WTC11 (cell line): ENCODE data around the gene VCAN.

Experiments
- CREM ChIP-seq: sonication (generic); formaldehyde crosslinking; IDR thresholded peaks from 2 replicates; pipeline ENCODE4 v1.8.1; 2022; ENCODE audit warnings: mild to moderate bottlenecking, missing genetic modification reagents, moderate library complexity
- E2F5 ChIP-seq: sonication (generic); formaldehyde crosslinking; IDR thresholded peaks from 2 replicates; pipeline ENCODE4 v1.8.1; 2022; ENCODE audit warnings: mild to moderate bottlenecking, moderate library complexity, missing genetic modification reagents
- FOXP1 ChIP-seq: sonication (generic); formaldehyde crosslinking; IDR thresholded peaks from 2 replicates; pipeline ENCODE4 v1.8.0; 2022; ENCODE audit warnings: missing genetic modification reagents, mild to moderate bottlenecking, moderate library complexity, borderline replicate concordance
- JUN ChIP-seq: sonication (generic); formaldehyde crosslinking; IDR thresholded peaks from 2 replicates; pipeline ENCODE4 v1.8.0; 2023; ENCODE audit warnings: mild to moderate bottlenecking, missing genetic modification reagents
- KAT7 ChIP-seq: sonication (generic); formaldehyde crosslinking; IDR thresholded peaks from 2 replicates; pipeline ENCODE4 v1.8.1; 2023; ENCODE audit warnings: missing genetic modification reagents, mild to moderate bottlenecking, borderline replicate concordance
- MXD4 ChIP-seq: fragments of 250-450 bp; sonication (Bioruptor Pico); IDR thresholded peaks from 2 replicates; pipeline ENCODE4 v1.8.0; 2021; ENCODE audit warnings: mild to moderate bottlenecking, moderate library complexity, borderline replicate concordance
- RELA ChIP-seq: sonication (generic); formaldehyde crosslinking; IDR thresholded peaks from 2 replicates; pipeline ENCODE4 v1.8.1; 2022; ENCODE audit warnings: missing genetic modification reagents, mild to moderate bottlenecking, borderline replicate concordance
- SP1 ChIP-seq: sonication (generic); formaldehyde crosslinking; conservative IDR thresholded peaks from 2 replicates; pipeline ENCODE4 v1.8.1; 2022; ENCODE audit warnings: missing genetic modification reagents
- TP53 ChIP-seq: sonication (generic); formaldehyde crosslinking; IDR thresholded peaks from 2 replicates; pipeline ENCODE4 v1.8.1; 2023; ENCODE audit warnings: mild to moderate bottlenecking, missing genetic modification reagents
- ZNF121 ChIP-seq: sonication (generic); formaldehyde crosslinking; IDR thresholded peaks from 2 replicates; pipeline ENCODE4 v1.8.0; 2023; ENCODE audit warnings: missing genetic modification reagents
- ZNF416 ChIP-seq: fragments of 250-450 bp; sonication (Bioruptor Pico); IDR thresholded peaks from 2 replicates; pipeline ENCODE4 v1.9.0; 2021; ENCODE audit warnings: mild to moderate bottlenecking, inconsistent platforms
- TF ChIP-seq, protein P1 (sequence below): fragments of 200-600 bp; IDR thresholded peaks from 2 replicates; pipeline ENCODE4 v1.8.0; 2022; ENCODE audit warnings: antibody characterized with exemption
- TF ChIP-seq, protein P2 (sequence below): sonication (generic); formaldehyde crosslinking; IDR thresholded peaks from 2 replicates; pipeline ENCODE4 v1.8.1; 2023; ENCODE audit warnings: mild to moderate bottlenecking, moderate library complexity, missing genetic modification reagents

DNA sequence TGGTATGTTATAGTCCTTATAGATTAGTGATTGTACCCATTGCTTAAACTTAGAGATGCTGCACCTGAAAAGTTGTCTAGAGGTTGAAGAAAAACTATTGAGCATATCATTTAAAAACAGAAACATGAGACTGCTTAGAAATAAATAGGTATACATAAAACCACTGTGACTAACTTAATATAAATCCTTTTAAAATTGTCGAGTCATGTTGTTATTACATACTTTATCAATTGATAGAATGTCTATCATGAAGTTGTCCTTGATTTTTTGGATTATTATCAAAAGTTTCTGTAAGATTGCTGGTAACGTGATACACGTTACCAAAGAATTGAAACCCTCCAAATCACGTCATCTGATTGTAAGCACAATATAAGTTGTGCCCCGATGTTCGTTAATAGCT lies 35.3 kb upstream of the VCAN start:
- TF ChIP-seq, protein P1, sequence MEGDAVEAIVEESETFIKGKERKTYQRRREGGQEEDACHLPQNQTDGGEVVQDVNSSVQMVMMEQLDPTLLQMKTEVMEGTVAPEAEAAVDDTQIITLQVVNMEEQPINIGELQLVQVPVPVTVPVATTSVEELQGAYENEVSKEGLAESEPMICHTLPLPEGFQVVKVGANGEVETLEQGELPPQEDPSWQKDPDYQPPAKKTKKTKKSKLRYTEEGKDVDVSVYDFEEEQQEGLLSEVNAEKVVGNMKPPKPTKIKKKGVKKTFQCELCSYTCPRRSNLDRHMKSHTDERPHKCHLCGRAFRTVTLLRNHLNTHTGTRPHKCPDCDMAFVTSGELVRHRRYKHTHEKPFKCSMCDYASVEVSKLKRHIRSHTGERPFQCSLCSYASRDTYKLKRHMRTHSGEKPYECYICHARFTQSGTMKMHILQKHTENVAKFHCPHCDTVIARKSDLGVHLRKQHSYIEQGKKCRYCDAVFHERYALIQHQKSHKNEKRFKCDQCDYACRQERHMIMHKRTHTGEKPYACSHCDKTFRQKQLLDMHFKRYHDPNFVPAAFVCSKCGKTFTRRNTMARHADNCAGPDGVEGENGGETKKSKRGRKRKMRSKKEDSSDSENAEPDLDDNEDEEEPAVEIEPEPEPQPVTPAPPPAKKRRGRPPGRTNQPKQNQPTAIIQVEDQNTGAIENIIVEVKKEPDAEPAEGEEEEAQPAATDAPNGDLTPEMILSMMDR: no peak
- TF ChIP-seq CREM (CRISPR knock-in tag) (no peak), JUN (CRISPR knock-in tag) (no peak), SP1 (CRISPR knock-in tag) (no peak), FOXP1 (CRISPR knock-in tag) (no peak), KAT7 (CRISPR knock-in tag) (no peak), TP53 (CRISPR knock-in tag) (no peak), RELA (no peak), E2F5 (CRISPR knock-in tag) (no peak), ZNF416 (CRISPR knock-in tag) (no peak), MXD4 (no peak), ZNF121 (CRISPR knock-in tag) (no peak)
- TF ChIP-seq, protein P2, sequence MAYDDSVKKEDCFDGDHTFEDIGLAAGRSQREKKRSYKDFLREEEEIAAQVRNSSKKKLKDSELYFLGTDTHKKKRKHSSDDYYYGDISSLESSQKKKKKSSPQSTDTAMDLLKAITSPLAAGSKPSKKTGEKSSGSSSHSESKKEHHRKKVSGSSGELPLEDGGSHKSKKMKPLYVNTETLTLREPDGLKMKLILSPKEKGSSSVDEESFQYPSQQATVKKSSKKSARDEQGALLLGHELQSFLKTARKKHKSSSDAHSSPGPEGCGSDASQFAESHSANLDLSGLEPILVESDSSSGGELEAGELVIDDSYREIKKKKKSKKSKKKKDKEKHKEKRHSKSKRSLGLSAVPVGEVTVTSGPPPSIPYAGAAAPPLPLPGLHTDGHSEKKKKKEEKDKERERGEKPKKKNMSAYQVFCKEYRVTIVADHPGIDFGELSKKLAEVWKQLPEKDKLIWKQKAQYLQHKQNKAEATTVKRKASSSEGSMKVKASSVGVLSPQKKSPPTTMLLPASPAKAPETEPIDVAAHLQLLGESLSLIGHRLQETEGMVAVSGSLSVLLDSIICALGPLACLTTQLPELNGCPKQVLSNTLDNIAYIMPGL (CRISPR knock-in tag): no peak
